Caco-2 (cell line): ENCODE measurements around the gene GABRG3. TPM values are rescaled to one million over a fixed set of nuclear protein-coding genes. Genes with fewer than 3 reads are reported as not detected.

Experiments used
- BruUV-seq: library from RNA; stranded (reverse); fragments of 400-500 nt; replicated peaks from 2 replicates; lab custom pipeline; 2021; lab: Mats Ljungman, UMichigan
- CTCF ChIA-PET: fragments of 300-600 bp; sonication (Branson Sonifier 250); formaldehyde crosslinking; loops from one replicate; lab custom pipeline; 2022; ENCODE audit warnings: antibody characterized with exemption; lab: Charles Lee
- POLR2A ChIA-PET: fragments of 300-600 bp; sonication (Branson Sonifier 250); formaldehyde crosslinking; loops from one replicate; lab custom pipeline; 2022; ENCODE audit warnings: antibody characterized with exemption; lab: Charles Lee
- DNase-seq, 2 experiments: peaks; one replicate each; pipeline versions ENCODE4 v3.0.0 to v3.0.0-alpha.2; 2020 to 2022
- H3K27me3 ChIP-seq: replicated peaks from 2 replicates; pipeline ENCODE4 v1.6.0; 2011; ENCODE audit warnings: low read length; ENCODE audit not compliant: control insufficient read depth, insufficient read depth
- H3K36me3 ChIP-seq: 2 replicates; pipeline ENCODE4 v1.5.1; 2011; ENCODE audit warnings: low read length; ENCODE audit not compliant: control insufficient read depth, insufficient read depth
- H3K4me1 ChIP-seq: fragments of 250-450 bp; sonication (Bioruptor Pico); 2 replicates; pipeline ENCODE4 v1.5.1; 2020; ENCODE audit warnings: mild to moderate bottlenecking
- H3K4me3 ChIP-seq: 2 replicates; pipeline ENCODE4 v1.5.1; 2011; ENCODE audit warnings: low read depth, mild to moderate bottlenecking, control low read depth, low read length
- H3K9me3 ChIP-seq: fragments of 250-450 bp; sonication (Bioruptor Pico); 2 replicates; pipeline ENCODE4 v1.5.1; 2020; ENCODE audit warnings: mild to moderate bottlenecking, moderate library complexity
- H3K27ac Mint-ChIP-seq: one replicate; pipeline ENCODE4 v1.8.0; 2022; ENCODE audit warnings: mixed read lengths; ENCODE audit not compliant: unreplicated experiment
- H3K27me3 Mint-ChIP-seq: one replicate; pipeline ENCODE4 v1.8.0; 2022; ENCODE audit warnings: mixed read lengths; ENCODE audit not compliant: insufficient read depth, unreplicated experiment
- H3K36me3 Mint-ChIP-seq: one replicate; pipeline ENCODE4 v1.8.0; 2022; ENCODE audit warnings: mild to moderate bottlenecking, mixed read lengths; ENCODE audit not compliant: insufficient read depth, unreplicated experiment
- H3K4me1 Mint-ChIP-seq: one replicate; pipeline ENCODE4 v1.8.0; 2022; ENCODE audit warnings: low read depth, mixed read lengths; ENCODE audit not compliant: unreplicated experiment
- H3K4me3 Mint-ChIP-seq: one replicate; pipeline ENCODE4 v1.8.0; 2022; ENCODE audit warnings: mild to moderate bottlenecking, moderate library complexity, mixed read lengths; ENCODE audit not compliant: unreplicated experiment
- H3K9me3 Mint-ChIP-seq: one replicate; pipeline ENCODE4 v1.8.0; 2022; ENCODE audit warnings: mixed read lengths; ENCODE audit not compliant: unreplicated experiment
- CTCF ChIP-seq, 2 experiments: fragments of 200-600 bp in 1 of 2; IDR thresholded peaks; 1 replicate in 1 of 2; 2 replicates in 1 of 2; pipeline versions ENCODE4 v1.5.1 to v1.8.0; 2011 to 2022; ENCODE audit warnings: antibody characterized with exemption in 1 of 2, control low read depth in 1 of 2, inconsistent platforms in 1 of 2, low read depth in 1 of 2, low read length in 1 of 2, mild to moderate bottlenecking in 1 of 2, moderate library complexity in 1 of 2; ENCODE audit not compliant: insufficient read depth in 1 of 2, severe bottlenecking in 1 of 2, unreplicated experiment in 1 of 2
- intact Hi-C: fragments of 100-400 bp; cut with micrococcal nuclease; formaldehyde crosslinking; loops from one replicate; pipeline ENCODE4 v1.10.0; 2022; ENCODE audit not compliant: unreplicated experiment
- total RNA-seq: library from RNA; stranded (reverse); gene quantifications from 2 replicates; pipeline ENCODE4 v1.2.3, GENCODE V29; 2022

Gene GABRG3
- total RNA-seq, 1 experiment from 2014 or later, result not detected

- H3K4me1 ChIP-seq, result no peaks in the 10 kb centered on the region
- H3K4me3 ChIP-seq, result no peak overlapping the region
- Mint-ChIP-seq H3K36me3 (no peaks in the 10 kb centered on the region), H3K9me3 (peaks cover 8% of the 10 kb centered on the region), H3K4me3 (no peak overlapping the region), H3K27me3 (peaks cover 2% of the 10 kb centered on the region), H3K27ac (no peak overlapping the region), H3K4me1 (no peaks in the 10 kb centered on the region)
- H3K27me3 ChIP-seq, result no peaks in the 10 kb centered on the region
- no peak for DNase-seq
- intact Hi-C loops, result no loop called here
- H3K9me3 ChIP-seq, result no peaks in the 10 kb centered on the region
- ChIA-PET CTCF (no interaction called here), POLR2A (no interaction called here)
- no peaks in the 10 kb centered on the region for H3K36me3 ChIP-seq
- TF ChIP-seq CTCF (IDR thresholded peaks at IDR 0.05; ENCODE audit: insufficient read depth in 1 of 2, low read depth in 1 of 2, low read length in 1 of 2, severe bottlenecking in 1 of 2, unreplicated experiment in 1 of 2), result no peak
- no TSS peak for BruUV-seq
Measured at GRCh38 chr15:27396996-27397395, 426.0 kb downstream of the GABRG3 start.

- TF ChIP-seq CTCF (IDR thresholded peaks at IDR 0.05; ENCODE audit: insufficient read depth in 1 of 2, low read depth in 1 of 2, low read length in 1 of 2, severe bottlenecking in 1 of 2, unreplicated experiment in 1 of 2), result no peak
- ChIA-PET CTCF (interaction anchor here (0.6 kb wide), 1 partner anchor 139 kb away, joined by 3 read pairs; no protein-coding TSS in a partner anchor), POLR2A (no interaction called here)
- no peaks in the 10 kb centered on the region for H3K27me3 ChIP-seq
- no peak overlapping the region for H3K4me3 ChIP-seq
- H3K36me3 ChIP-seq, result no peaks in the 10 kb centered on the region
- H3K27me3 Mint-ChIP-seq, result peaks cover 2% of the 10 kb centered on the region
- peaks cover 8% of the 10 kb centered on the region for H3K9me3 Mint-ChIP-seq
- H3K4me1 Mint-ChIP-seq, result no peaks in the 10 kb centered on the region
- H3K4me1 ChIP-seq, result no peaks in the 10 kb centered on the region
- no peak overlapping the region for H3K27ac Mint-ChIP-seq
- BruUV-seq, result no TSS peak
- no peaks in the 10 kb centered on the region for H3K36me3 Mint-ChIP-seq
- intact Hi-C loops, result no loop called here
- H3K9me3 ChIP-seq, result no peaks in the 10 kb centered on the region
- no peak overlapping the region for H3K4me3 Mint-ChIP-seq
- DNase-seq, result no peak
Measured at GRCh38 chr15:27398631-27399161, 427.7 kb downstream of the GABRG3 start.

- H3K27ac Mint-ChIP-seq, result no peak overlapping the region
- no peaks in the 10 kb centered on the region for H3K9me3 ChIP-seq
- H3K27me3 ChIP-seq, result no peaks in the 10 kb centered on the region
- DNase-seq, result no peak
- ChIA-PET POLR2A (no interaction called here), CTCF (no interaction called here)
- no peaks in the 10 kb centered on the region for H3K4me1 Mint-ChIP-seq
- peaks cover 2% of the 10 kb centered on the region for H3K27me3 Mint-ChIP-seq
- BruUV-seq, result no TSS peak
- H3K36me3 ChIP-seq, result no peaks in the 10 kb centered on the region
- no peak for TF ChIP-seq CTCF (IDR thresholded peaks at IDR 0.05; ENCODE audit: insufficient read depth in 1 of 2, low read depth in 1 of 2, low read length in 1 of 2, severe bottlenecking in 1 of 2, unreplicated experiment in 1 of 2)
- no peak overlapping the region for H3K4me3 Mint-ChIP-seq
- peaks cover 8% of the 10 kb centered on the region for H3K9me3 Mint-ChIP-seq
- no peaks in the 10 kb centered on the region for H3K4me1 ChIP-seq
- intact Hi-C loops, result no loop called here
- no peaks in the 10 kb centered on the region for H3K36me3 Mint-ChIP-seq
- H3K4me3 ChIP-seq, result no peak overlapping the region
Measured at GRCh38 chr15:27399241-27399640, 428.3 kb downstream of the GABRG3 start.
